Liver (tissue), 9 donors: ENCODE data around the gene TENT4B. TPM values are rescaled to one million over a fixed set of nuclear protein-coding genes. Genes with fewer than 3 reads are reported as not detected.

Experiments
- DNase-seq: peaks from one replicate; pipeline ENCODE4 v3.0.0-alpha.2; 2017; ENCODE audit warnings: low spot score
- H3K27ac ChIP-seq, 2 donors: one replicate each; pipeline ENCODE4 v1.7.0; 2013; ENCODE audit warnings: inconsistent platforms in 2 of 2, low read length in 2 of 2, control low read depth in 1 of 2, low read depth in 1 of 2, mild to moderate bottlenecking in 1 of 2
- H3K27me3 ChIP-seq, 4 donors: one replicate each; pipeline versions ENCODE4 v1.6.1 to v1.7.0; 2013; ENCODE audit warnings: low read length in 3 of 4, inconsistent platforms in 1 of 4, mild to moderate bottlenecking in 1 of 4, moderate library complexity in 1 of 4; ENCODE audit not compliant: control insufficient read depth in 4 of 4, insufficient read depth in 4 of 4
- H3K36me3 ChIP-seq, 4 donors: one replicate each; pipeline versions ENCODE4 v1.6.1 to v1.7.0; 2013; ENCODE audit warnings: low read length in 3 of 4, mild to moderate bottlenecking in 3 of 4, low read depth in 1 of 4, moderate library complexity in 1 of 4; ENCODE audit not compliant: control insufficient read depth in 4 of 4, insufficient read depth in 3 of 4
- H3K4me1 ChIP-seq, 4 donors: one replicate each; pipeline versions ENCODE4 v1.6.1 to v1.7.0; 2013; ENCODE audit warnings: low read length in 3 of 4, mild to moderate bottlenecking in 3 of 4, moderate library complexity in 1 of 4; ENCODE audit not compliant: control insufficient read depth in 4 of 4, insufficient read depth in 4 of 4
- H3K4me3 ChIP-seq, 3 donors: one replicate each; pipeline versions ENCODE4 v1.6.1 to v1.7.0; 2013; ENCODE audit warnings: low read length in 3 of 3, control low read depth in 1 of 3, low read depth in 1 of 3, mild to moderate bottlenecking in 1 of 3
- H3K9ac ChIP-seq, 2 donors: one replicate each; pipeline ENCODE4 v1.7.0; 2013; ENCODE audit warnings: low read length in 2 of 2, mild to moderate bottlenecking in 2 of 2, moderate library complexity in 2 of 2, control low read depth in 1 of 2, low read depth in 1 of 2
- H3K9me3 ChIP-seq, 4 donors: one replicate each; pipeline versions ENCODE4 v1.6.1 to v1.7.0; 2013; ENCODE audit warnings: low read length in 3 of 4; ENCODE audit not compliant: control insufficient read depth in 4 of 4
- ATF3 ChIP-seq: IDR thresholded peaks from 2 replicates; pipeline ENCODE4 v1.6.1; 2016; ENCODE audit warnings: antibody characterized with exemption
- JUND ChIP-seq, 2 donors: IDR thresholded peaks; 2 replicates each; pipeline ENCODE4 v1.6.1; 2016; ENCODE audit warnings: antibody characterized with exemption in 2 of 2
- RAD21 ChIP-seq, 2 donors: IDR thresholded peaks; 2 replicates each; pipeline ENCODE4 v1.6.1; 2016; ENCODE audit warnings: antibody characterized with exemption in 2 of 2, mild to moderate bottlenecking in 2 of 2
- REST ChIP-seq: IDR thresholded peaks from 2 replicates; pipeline ENCODE4 v1.6.1; 2016; ENCODE audit warnings: antibody characterized with exemption, mild to moderate bottlenecking
- RXRA ChIP-seq, 2 donors: IDR thresholded peaks; 2 replicates each; pipeline ENCODE4 v1.6.1; 2017 to 2018; ENCODE audit warnings: antibody characterized with exemption in 2 of 2, mild to moderate bottlenecking in 1 of 2
- YY1 ChIP-seq: IDR thresholded peaks from 2 replicates; pipeline ENCODE4 v1.6.1; 2016; ENCODE audit warnings: antibody characterized with exemption, mild to moderate bottlenecking
- WGBS: extraction: QIAGEN DNeasy Blood & Tissue Kit; methylation state at CpG from one replicate; pipeline ENCODE4 v1.1.7; 2013; 5-methylcytosine and 5-hydroxymethylcytosine counted together
- polyA plus RNA-seq, 2 donors: library from polyadenylated mRNA; stranded (reverse) in 1 of 2; unstranded in 1 of 2; fragments of 200-250 nt in 1 of 2; fragments of >200 nt in 1 of 2; fragmentation: Nextera tagmentation in 1 of 2; extraction: Ambion mirVana in 1 of 2; gene quantifications; one replicate each; pipeline versions ENCODE4 v1.2.1 to v1.2.3, GENCODE V29; 2013 to 2015
- total RNA-seq, 2 donors: library from RNA; depleted of rRNA; stranded (reverse); fragments of >200 nt; gene quantifications; one replicate each; pipeline ENCODE4 v1.2.3, GENCODE V29; 2014
- TF ChIP-seq, protein P1 (sequence below): fragments of 150-350 bp; IDR thresholded peaks from 2 replicates; pipeline ENCODE4 v1.5.1; 2017; ENCODE audit warnings: improper control_type of control experiment, low read depth, low read length; ENCODE audit not compliant: missing input control
- TF ChIP-seq, protein P2 (sequence below): IDR thresholded peaks from 2 replicates; pipeline ENCODE4 v1.6.1; 2016; ENCODE audit warnings: antibody characterized with exemption
- donor health status: healthy.
- donor health status: healthy.
- donor health status: healthy.
- donor health status: healthy.
- donor health status: healthy.

TENT4B gene
- total and polyA plus RNA-seq, 4 donors = 4.2 to 10.8 (median 7.9) TPM

GRCh38 chr16:50256604-50257003 is 103.5 kb downstream of the TENT4B start:
- Histone ChIP-seq H3K27me3 (no peaks in the 10 kb centered on the region), H3K4me3 (no peak overlapping the region), H3K9ac (no peak overlapping the region), H3K9me3 (no peaks in the 10 kb centered on the region), H3K36me3 (no peaks in the 10 kb centered on the region), H3K4me1 (peaks cover 0 to 14% (median 6%) of the 10 kb centered on the region in 4 donors), H3K27ac (no peak overlapping the region)
- TF ChIP-seq YY1 (no peak), REST (no peak), ATF3 (no peak), RXRA (IDR thresholded peaks at IDR 0.05) (no peak)
- TF ChIP-seq, protein P1, sequence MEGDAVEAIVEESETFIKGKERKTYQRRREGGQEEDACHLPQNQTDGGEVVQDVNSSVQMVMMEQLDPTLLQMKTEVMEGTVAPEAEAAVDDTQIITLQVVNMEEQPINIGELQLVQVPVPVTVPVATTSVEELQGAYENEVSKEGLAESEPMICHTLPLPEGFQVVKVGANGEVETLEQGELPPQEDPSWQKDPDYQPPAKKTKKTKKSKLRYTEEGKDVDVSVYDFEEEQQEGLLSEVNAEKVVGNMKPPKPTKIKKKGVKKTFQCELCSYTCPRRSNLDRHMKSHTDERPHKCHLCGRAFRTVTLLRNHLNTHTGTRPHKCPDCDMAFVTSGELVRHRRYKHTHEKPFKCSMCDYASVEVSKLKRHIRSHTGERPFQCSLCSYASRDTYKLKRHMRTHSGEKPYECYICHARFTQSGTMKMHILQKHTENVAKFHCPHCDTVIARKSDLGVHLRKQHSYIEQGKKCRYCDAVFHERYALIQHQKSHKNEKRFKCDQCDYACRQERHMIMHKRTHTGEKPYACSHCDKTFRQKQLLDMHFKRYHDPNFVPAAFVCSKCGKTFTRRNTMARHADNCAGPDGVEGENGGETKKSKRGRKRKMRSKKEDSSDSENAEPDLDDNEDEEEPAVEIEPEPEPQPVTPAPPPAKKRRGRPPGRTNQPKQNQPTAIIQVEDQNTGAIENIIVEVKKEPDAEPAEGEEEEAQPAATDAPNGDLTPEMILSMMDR = no peak
- TF ChIP-seq, protein P2, sequence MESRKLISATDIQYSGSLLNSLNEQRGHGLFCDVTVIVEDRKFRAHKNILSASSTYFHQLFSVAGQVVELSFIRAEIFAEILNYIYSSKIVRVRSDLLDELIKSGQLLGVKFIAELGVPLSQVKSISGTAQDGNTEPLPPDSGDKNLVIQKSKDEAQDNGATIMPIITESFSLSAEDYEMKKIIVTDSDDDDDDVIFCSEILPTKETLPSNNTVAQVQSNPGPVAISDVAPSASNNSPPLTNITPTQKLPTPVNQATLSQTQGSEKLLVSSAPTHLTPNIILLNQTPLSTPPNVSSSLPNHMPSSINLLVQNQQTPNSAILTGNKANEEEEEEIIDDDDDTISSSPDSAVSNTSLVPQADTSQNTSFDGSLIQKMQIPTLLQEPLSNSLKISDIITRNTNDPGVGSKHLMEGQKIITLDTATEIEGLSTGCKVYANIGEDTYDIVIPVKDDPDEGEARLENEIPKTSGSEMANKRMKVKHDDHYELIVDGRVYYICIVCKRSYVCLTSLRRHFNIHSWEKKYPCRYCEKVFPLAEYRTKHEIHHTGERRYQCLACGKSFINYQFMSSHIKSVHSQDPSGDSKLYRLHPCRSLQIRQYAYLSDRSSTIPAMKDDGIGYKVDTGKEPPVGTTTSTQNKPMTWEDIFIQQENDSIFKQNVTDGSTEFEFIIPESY = no peak
- WGBS = 91% methylated on average over 1 of the region's 1 CpG
- no peak for DNase-seq

DNA sequence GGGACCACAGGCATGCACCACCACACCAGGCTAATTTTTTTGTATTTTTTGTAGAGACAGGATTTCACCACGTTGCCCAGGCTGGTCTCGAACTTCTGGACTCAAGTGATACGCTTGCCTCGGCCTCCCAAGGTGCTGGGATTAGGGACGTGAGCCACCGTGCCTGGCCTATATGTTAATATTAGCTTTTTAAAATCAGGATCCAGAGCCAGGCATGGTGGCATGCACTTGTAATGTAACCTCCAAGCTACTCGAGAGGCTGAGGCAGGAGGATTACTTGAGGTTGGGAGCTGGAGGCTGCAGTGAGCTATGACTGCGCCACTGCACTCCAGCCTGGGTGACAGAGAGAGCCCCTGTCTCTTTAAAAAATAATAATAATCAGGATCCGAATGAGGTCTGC is 104.8 kb downstream of the TENT4B start:
- H3K9me3 ChIP-seq = no peaks in the 10 kb centered on the region
- H3K4me1 ChIP-seq = peaks cover 0 to 19% (median 10%) of the 10 kb centered on the region in 4 donors
- H3K4me3 ChIP-seq = no peak overlapping the region
- no peaks in the 10 kb centered on the region for H3K27me3 ChIP-seq
- no peak overlapping the region for H3K9ac ChIP-seq
- 91% methylated on average over 9 of the region's 9 CpGs for WGBS
- TF ChIP-seq JUND (IDR thresholded peaks at IDR 0.05) = no peak
- TF ChIP-seq RAD21 (IDR thresholded peaks at IDR 0.05) = no peak
- no peak for DNase-seq
- H3K27ac ChIP-seq = no peak overlapping the region
- no peaks in the 10 kb centered on the region for H3K36me3 ChIP-seq
